GM12873 (cell line): Measurements from ENCODE around the gene SIGLEC5.
"Not testable (repeated sequence)": the region's sequence is repeated elsewhere in the genome, so short reads cannot be mapped to it uniquely, and the experiment has no call there.

Experiments
- CTCF ChIP-seq: IDR thresholded peaks from 2 replicates; pipeline ENCODE4 v1.5.1; 2012; ENCODE audit warnings: low read depth, mild to moderate bottlenecking, moderate library complexity, low read length, control low read depth; ENCODE audit not compliant: insufficient read depth; ENCODE audit errors: missing control alignments

SIGLEC5 gene

GRCh38 chr19:51660975-51661600 lies 30.9 kb upstream of the SIGLEC5 start:
- TF ChIP-seq CTCF: peak; percentile 70

GRCh38 chr19:51654783-51655182 lies 24.6 kb upstream of the SIGLEC5 start:
- no peak for TF ChIP-seq CTCF

GRCh38 chr19:51653162-51653561 lies 23.0 kb upstream of the SIGLEC5 start:
- TF ChIP-seq CTCF: no peak

GRCh38 chr19:51652266-51652665 lies 22.1 kb upstream of the SIGLEC5 start:
- no peak for TF ChIP-seq CTCF

- no peak for TF ChIP-seq CTCF
These were observed 21.1 kb upstream of the SIGLEC5 start for GRCh38 chr19:51651216-51651846.

GRCh38 chr19:51647318-51647717 lies 17.1 kb upstream of the SIGLEC5 start:
- TF ChIP-seq CTCF: no peak

- TF ChIP-seq CTCF: not testable (repeated sequence)
These were observed 16.5 kb upstream of the SIGLEC5 start, which contains the start of gene SIGLEC14 for GRCh38 chr19:51646730-51647129. TSS of gene SIGLEC14 (minus strand) at chr19:51646825. CDS start at chr19:51646759, 66 bp downstream.
